Measurements from ENCODE around the gene TMEM271.
"Not testable (repeated sequence)": the region's sequence is repeated elsewhere in the genome, so short reads cannot be mapped to it uniquely, and the experiment has no call there.

The TMEM271 gene

GRCh38 chr4:555566-556275, 20.4 kb downstream of the TMEM271 start:
- no peak overlapping the region for H3K4me3 ChIP-seq (ENCODE audit: low read depth, low read length)
- H3K36me3 ChIP-seq (ENCODE audit: control insufficient read depth, insufficient read depth, low read length) = no peaks in the 10 kb centered on the region
- H3K27ac ChIP-seq (ENCODE audit: low read depth, low read length) = no peak overlapping the region
- no peak overlapping the region for H3K9ac ChIP-seq (ENCODE audit: low read length)
- peaks cover 9% of the 10 kb centered on the region; the same call in 1 of the 2 replicates for H3K27me3 ChIP-seq (ENCODE audit: control insufficient read depth, insufficient read depth, low read length)
- H3K9me3 ChIP-seq (ENCODE audit: control insufficient read depth, insufficient read depth, low read depth, low read length) = peaks cover 26% of the 10 kb centered on the region
- H3K4me1 ChIP-seq (ENCODE audit: control insufficient read depth, insufficient read depth, low read length) = no peaks in the 10 kb centered on the region

GRCh38 chr4:554793-555320, 21.2 kb downstream of the TMEM271 start:
- not testable (repeated sequence) for H3K36me3 ChIP-seq (ENCODE audit: control insufficient read depth, insufficient read depth, low read length); H3K27me3 ChIP-seq (ENCODE audit: control insufficient read depth, insufficient read depth, low read length); H3K9ac ChIP-seq (ENCODE audit: low read length); H3K27ac ChIP-seq (ENCODE audit: low read depth, low read length); H3K4me3 ChIP-seq (ENCODE audit: low read depth, low read length); H3K4me1 ChIP-seq (ENCODE audit: control insufficient read depth, insufficient read depth, low read length)
- H3K9me3 ChIP-seq (ENCODE audit: control insufficient read depth, insufficient read depth, low read depth, low read length) = peaks cover 26% of the 10 kb centered on the region

GRCh38 chr4:552019-552418, 24.1 kb downstream of the TMEM271 start:
- Histone ChIP-seq H3K9ac (ENCODE audit: low read length) (no peak overlapping the region), H3K4me3 (ENCODE audit: low read depth, low read length) (no peak overlapping the region), H3K27ac (ENCODE audit: low read depth, low read length) (no peak overlapping the region), H3K9me3 (ENCODE audit: control insufficient read depth, insufficient read depth, low read depth, low read length) (peaks cover 26% of the 10 kb centered on the region), H3K4me1 (ENCODE audit: control insufficient read depth, insufficient read depth, low read length) (no peaks in the 10 kb centered on the region), H3K36me3 (ENCODE audit: control insufficient read depth, insufficient read depth, low read length) (no peaks in the 10 kb centered on the region), H3K27me3 (ENCODE audit: control insufficient read depth, insufficient read depth, low read length) (no peaks in the 10 kb centered on the region; the same call in 1 of the 2 replicates)

- not testable (repeated sequence) for H3K9ac ChIP-seq (ENCODE audit: low read length); H3K4me3 ChIP-seq (ENCODE audit: low read depth, low read length); H3K36me3 ChIP-seq (ENCODE audit: control insufficient read depth, insufficient read depth, low read length); H3K27me3 ChIP-seq (ENCODE audit: control insufficient read depth, insufficient read depth, low read length); H3K27ac ChIP-seq (ENCODE audit: low read depth, low read length); H3K4me1 ChIP-seq (ENCODE audit: control insufficient read depth, insufficient read depth, low read length)
- H3K9me3 ChIP-seq (ENCODE audit: control insufficient read depth, insufficient read depth, low read depth, low read length) = peaks cover 22% of the 10 kb centered on the region
These were observed 25.8 kb downstream of the TMEM271 start for GRCh38 chr4:550268-550667.

- Histone ChIP-seq H3K4me1 (ENCODE audit: control insufficient read depth, insufficient read depth, low read length) (no peaks in the 10 kb centered on the region), H3K36me3 (ENCODE audit: control insufficient read depth, insufficient read depth, low read length) (no peaks in the 10 kb centered on the region), H3K27ac (ENCODE audit: low read depth, low read length) (no peak overlapping the region), H3K4me3 (ENCODE audit: low read depth, low read length) (no peak overlapping the region), H3K27me3 (ENCODE audit: control insufficient read depth, insufficient read depth, low read length) (peaks cover 14% of the 10 kb centered on the region; the same call in 1 of the 2 replicates), H3K9me3 (ENCODE audit: control insufficient read depth, insufficient read depth, low read depth, low read length) (peaks cover 12% of the 10 kb centered on the region), H3K9ac (ENCODE audit: low read length) (no peak overlapping the region)
These were observed 27.1 kb downstream of the TMEM271 start for GRCh38 chr4:548976-549375.

GRCh38 chr4:545612-546011, 30.5 kb downstream of the TMEM271 start:
- no peak overlapping the region for H3K27ac ChIP-seq (ENCODE audit: low read depth, low read length)
- no peaks in the 10 kb centered on the region for H3K36me3 ChIP-seq (ENCODE audit: control insufficient read depth, insufficient read depth, low read length)
- H3K9ac ChIP-seq (ENCODE audit: low read length) = no peak overlapping the region
- H3K9me3 ChIP-seq (ENCODE audit: control insufficient read depth, insufficient read depth, low read depth, low read length) = no peaks in the 10 kb centered on the region
- H3K4me3 ChIP-seq (ENCODE audit: low read depth, low read length) = no peak overlapping the region
- peaks cover 14% of the 10 kb centered on the region; the same call in 1 of the 2 replicates for H3K27me3 ChIP-seq (ENCODE audit: control insufficient read depth, insufficient read depth, low read length)
- no peaks in the 10 kb centered on the region for H3K4me1 ChIP-seq (ENCODE audit: control insufficient read depth, insufficient read depth, low read length)

GRCh38 chr4:544386-545105, 31.5 kb downstream of the TMEM271 start:
- H3K4me3 ChIP-seq (ENCODE audit: low read depth, low read length) = no peak overlapping the region
- H3K9ac ChIP-seq (ENCODE audit: low read length) = no peak overlapping the region
- H3K27ac ChIP-seq (ENCODE audit: low read depth, low read length) = no peak overlapping the region
- no peaks in the 10 kb centered on the region for H3K9me3 ChIP-seq (ENCODE audit: control insufficient read depth, insufficient read depth, low read depth, low read length)
- H3K36me3 ChIP-seq (ENCODE audit: control insufficient read depth, insufficient read depth, low read length) = no peaks in the 10 kb centered on the region
- H3K4me1 ChIP-seq (ENCODE audit: control insufficient read depth, insufficient read depth, low read length) = no peaks in the 10 kb centered on the region
- H3K27me3 ChIP-seq (ENCODE audit: control insufficient read depth, insufficient read depth, low read length) = peaks cover 14% of the 10 kb centered on the region; the same call in 1 of the 2 replicates

GRCh38 chr4:541271-541670, 34.8 kb downstream of the TMEM271 start:
- Histone ChIP-seq H3K27ac (ENCODE audit: low read depth, low read length) (no peak overlapping the region), H3K4me1 (ENCODE audit: control insufficient read depth, insufficient read depth, low read length) (no peaks in the 10 kb centered on the region), H3K27me3 (ENCODE audit: control insufficient read depth, insufficient read depth, low read length) (peaks cover 14% of the 10 kb centered on the region; the same call in 1 of the 2 replicates), H3K4me3 (ENCODE audit: low read depth, low read length) (no peak overlapping the region), H3K9ac (ENCODE audit: low read length) (no peak overlapping the region), H3K36me3 (ENCODE audit: control insufficient read depth, insufficient read depth, low read length) (peaks cover 14% of the 10 kb centered on the region), H3K9me3 (ENCODE audit: control insufficient read depth, insufficient read depth, low read depth, low read length) (no peaks in the 10 kb centered on the region)

GRCh38 chr4:538542-539142, 37.5 kb downstream of the TMEM271 start:
- Histone ChIP-seq H3K36me3 (ENCODE audit: control insufficient read depth, insufficient read depth, low read length) (peaks cover 40% of the 10 kb centered on the region), H3K9me3 (ENCODE audit: control insufficient read depth, insufficient read depth, low read depth, low read length) (no peaks in the 10 kb centered on the region), H3K4me1 (ENCODE audit: control insufficient read depth, insufficient read depth, low read length) (no peaks in the 10 kb centered on the region), H3K27me3 (ENCODE audit: control insufficient read depth, insufficient read depth, low read length) (no peaks in the 10 kb centered on the region; the same call in 1 of the 2 replicates), H3K27ac (ENCODE audit: low read depth, low read length) (no peak overlapping the region), H3K9ac (ENCODE audit: low read length) (no peak overlapping the region), H3K4me3 (ENCODE audit: low read depth, low read length) (no peak overlapping the region)

GRCh38 chr4:537436-538264, 38.4 kb downstream of the TMEM271 start:
- no peak overlapping the region for H3K4me3 ChIP-seq (ENCODE audit: low read depth, low read length)
- H3K9me3 ChIP-seq (ENCODE audit: control insufficient read depth, insufficient read depth, low read depth, low read length) = no peaks in the 10 kb centered on the region
- H3K36me3 ChIP-seq (ENCODE audit: control insufficient read depth, insufficient read depth, low read length) = peaks cover 49% of the 10 kb centered on the region
- no peaks in the 10 kb centered on the region for H3K27me3 ChIP-seq (ENCODE audit: control insufficient read depth, insufficient read depth, low read length)
- H3K4me1 ChIP-seq (ENCODE audit: control insufficient read depth, insufficient read depth, low read length) = no peaks in the 10 kb centered on the region
- H3K9ac ChIP-seq (ENCODE audit: low read length) = no peak overlapping the region
- H3K27ac ChIP-seq (ENCODE audit: low read depth, low read length) = no peak overlapping the region

All from HUES6 (cell line).